Epithelial cell of esophagus (primary cell): Measurements from ENCODE around the gene TNNI3K.
"Not testable (repeated sequence)": the region's sequence is repeated elsewhere in the genome, so short reads cannot be mapped to it uniquely, and the experiment has no call there.

Source experiments
- DNase-seq: peaks from one replicate; pipeline ENCODE4 v3.0.0; 2010; ENCODE audit warnings: low read depth
- H3K4me3 ChIP-seq: 2 replicates; pipeline ENCODE4 v1.5.1; 2011; ENCODE audit warnings: mild to moderate bottlenecking, low read length, control low read depth
- TF ChIP-seq, protein P1 (sequence below): IDR thresholded peaks from 2 replicates; pipeline ENCODE4 v1.5.1; 2011; ENCODE audit warnings: low read depth, mild to moderate bottlenecking, low read length, control low read depth, inconsistent platforms; ENCODE audit not compliant: insufficient read depth; ENCODE audit errors: missing control alignments

TNNI3K gene

DNA sequence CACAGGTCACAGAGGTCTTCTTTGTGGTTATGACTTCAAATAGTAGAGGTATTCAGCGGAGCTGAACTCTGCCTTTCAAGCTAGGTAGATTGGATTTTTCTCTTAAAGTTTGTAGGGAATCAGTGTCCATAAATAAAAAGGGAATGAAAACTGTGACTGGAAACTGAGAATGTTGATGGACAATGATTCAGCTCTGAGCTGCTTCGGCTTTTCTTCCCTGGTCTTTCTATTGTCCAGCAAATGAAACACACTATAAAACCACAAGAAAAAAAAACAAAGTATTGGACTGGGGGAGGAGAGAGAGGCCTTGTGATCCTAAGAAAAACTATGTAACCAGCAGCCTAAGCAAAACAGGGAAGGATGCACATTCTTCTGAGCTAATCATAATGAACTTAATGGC lies 11.1 kb downstream of the TNNI3K start:
- H3K4me3 ChIP-seq, result no peak overlapping the region
- no peak for DNase-seq
- TF ChIP-seq, protein P1, sequence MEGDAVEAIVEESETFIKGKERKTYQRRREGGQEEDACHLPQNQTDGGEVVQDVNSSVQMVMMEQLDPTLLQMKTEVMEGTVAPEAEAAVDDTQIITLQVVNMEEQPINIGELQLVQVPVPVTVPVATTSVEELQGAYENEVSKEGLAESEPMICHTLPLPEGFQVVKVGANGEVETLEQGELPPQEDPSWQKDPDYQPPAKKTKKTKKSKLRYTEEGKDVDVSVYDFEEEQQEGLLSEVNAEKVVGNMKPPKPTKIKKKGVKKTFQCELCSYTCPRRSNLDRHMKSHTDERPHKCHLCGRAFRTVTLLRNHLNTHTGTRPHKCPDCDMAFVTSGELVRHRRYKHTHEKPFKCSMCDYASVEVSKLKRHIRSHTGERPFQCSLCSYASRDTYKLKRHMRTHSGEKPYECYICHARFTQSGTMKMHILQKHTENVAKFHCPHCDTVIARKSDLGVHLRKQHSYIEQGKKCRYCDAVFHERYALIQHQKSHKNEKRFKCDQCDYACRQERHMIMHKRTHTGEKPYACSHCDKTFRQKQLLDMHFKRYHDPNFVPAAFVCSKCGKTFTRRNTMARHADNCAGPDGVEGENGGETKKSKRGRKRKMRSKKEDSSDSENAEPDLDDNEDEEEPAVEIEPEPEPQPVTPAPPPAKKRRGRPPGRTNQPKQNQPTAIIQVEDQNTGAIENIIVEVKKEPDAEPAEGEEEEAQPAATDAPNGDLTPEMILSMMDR, result no peak

DNA sequence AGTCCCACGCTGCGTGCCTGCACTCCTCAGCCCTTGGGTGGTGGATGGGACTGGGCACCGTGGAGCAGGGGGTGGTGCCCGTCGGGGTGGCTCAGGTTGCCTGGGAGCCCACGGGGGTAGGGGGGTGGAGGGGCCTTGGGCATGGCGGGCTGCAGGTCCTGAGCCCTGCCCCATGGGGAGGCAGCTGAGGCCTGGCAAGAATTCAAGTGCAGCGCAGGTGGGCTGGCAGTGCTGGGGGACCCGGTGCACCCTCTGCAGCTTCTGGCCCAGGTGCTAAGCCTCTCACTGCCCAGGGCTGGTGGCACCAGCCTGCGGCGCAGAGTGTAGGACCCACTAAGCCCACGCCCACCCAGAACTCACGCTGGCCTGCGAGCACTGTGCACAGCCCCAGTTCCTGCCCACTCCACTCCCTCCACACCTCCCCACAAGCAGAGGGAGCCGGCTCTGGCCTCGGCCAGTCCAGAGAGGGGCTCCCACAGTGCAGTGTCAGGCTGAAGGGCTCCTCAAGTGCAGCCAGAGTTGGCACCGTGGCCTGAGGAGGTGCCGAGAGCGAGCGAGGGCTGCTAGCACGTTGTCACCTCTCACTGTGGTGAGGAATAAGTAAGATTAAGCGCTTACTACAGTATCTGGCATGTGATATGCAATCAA lies 12.8 kb downstream of the TNNI3K start:
- no peak for DNase-seq
- no peak overlapping the region for H3K4me3 ChIP-seq
- TF ChIP-seq, protein P1, result no peak

DNA sequence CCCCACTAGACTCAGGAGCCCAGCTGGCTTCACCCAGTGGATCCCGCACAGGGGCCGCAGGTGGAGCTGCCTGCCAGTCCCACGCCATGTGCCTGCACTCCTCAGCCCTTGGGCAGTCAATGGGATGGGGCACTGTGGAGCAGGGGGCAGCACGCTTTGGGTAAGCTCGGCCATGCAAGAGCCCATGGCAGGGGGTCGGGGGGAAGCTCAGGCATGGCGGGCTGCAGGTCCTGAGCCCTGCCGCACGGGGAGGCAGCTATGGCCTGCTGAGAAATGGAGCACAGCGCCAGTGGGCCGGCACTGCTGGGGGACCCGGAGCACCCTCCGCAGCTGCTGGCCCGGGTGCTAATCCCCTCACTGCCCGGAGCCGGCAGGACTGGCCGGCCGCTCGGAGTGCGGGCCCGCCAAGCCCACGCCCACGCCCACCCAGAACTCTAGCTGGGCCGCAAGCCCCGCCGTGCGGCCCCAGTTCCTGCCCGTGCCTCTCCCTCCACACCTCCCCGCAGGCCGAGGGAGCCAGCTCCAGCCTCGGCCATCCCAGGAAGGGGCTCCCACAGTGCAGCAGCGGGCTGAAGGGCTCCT lies 18.1 kb downstream of the TNNI3K start:
- H3K4me3 ChIP-seq, DNase-seq: not testable (repeated sequence)

DNA sequence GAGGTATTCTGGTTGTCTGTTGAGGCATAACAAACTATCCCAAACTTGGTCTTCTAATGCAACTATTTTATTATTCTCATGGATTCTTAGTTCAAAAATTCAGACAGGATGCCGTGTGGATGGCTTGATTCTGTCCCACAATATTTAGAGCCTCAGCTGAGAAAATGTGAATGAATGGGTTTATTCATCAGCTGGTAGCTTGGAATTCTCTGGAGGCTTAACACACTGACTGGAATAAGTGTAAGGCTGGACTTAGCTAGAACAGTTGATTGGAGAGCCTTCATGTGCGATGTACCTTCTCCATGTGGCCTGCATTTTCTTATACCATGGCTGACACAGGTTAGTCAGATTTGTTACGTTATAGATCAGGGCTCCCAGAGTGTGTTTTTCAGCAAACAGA lies 30.8 kb downstream of the TNNI3K start:
- DNase-seq, result no peak
- H3K4me3 ChIP-seq, result no peak overlapping the region
- TF ChIP-seq, protein P1, result no peak

DNA sequence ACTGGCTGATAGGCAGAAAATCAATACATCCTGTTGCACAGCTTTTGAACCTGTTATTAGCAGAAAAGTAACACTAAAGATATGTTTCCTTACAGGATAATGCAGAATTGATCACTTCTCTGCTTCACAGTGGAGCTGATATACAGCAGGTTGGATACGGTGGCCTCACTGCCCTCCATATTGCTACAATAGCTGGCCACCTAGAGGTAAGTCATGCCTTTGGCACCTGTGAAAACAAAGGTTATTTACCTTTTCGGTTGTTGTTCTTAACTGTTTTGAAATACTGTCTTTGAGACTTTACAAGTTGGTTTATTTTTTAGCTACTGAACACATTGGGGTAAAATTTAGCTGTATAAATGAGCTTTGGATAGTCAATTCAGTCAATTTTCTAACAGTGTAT lies 36.3 kb downstream of the TNNI3K start:
- no peak for DNase-seq
- TF ChIP-seq, protein P1, result no peak
- no peak overlapping the region for H3K4me3 ChIP-seq

DNA sequence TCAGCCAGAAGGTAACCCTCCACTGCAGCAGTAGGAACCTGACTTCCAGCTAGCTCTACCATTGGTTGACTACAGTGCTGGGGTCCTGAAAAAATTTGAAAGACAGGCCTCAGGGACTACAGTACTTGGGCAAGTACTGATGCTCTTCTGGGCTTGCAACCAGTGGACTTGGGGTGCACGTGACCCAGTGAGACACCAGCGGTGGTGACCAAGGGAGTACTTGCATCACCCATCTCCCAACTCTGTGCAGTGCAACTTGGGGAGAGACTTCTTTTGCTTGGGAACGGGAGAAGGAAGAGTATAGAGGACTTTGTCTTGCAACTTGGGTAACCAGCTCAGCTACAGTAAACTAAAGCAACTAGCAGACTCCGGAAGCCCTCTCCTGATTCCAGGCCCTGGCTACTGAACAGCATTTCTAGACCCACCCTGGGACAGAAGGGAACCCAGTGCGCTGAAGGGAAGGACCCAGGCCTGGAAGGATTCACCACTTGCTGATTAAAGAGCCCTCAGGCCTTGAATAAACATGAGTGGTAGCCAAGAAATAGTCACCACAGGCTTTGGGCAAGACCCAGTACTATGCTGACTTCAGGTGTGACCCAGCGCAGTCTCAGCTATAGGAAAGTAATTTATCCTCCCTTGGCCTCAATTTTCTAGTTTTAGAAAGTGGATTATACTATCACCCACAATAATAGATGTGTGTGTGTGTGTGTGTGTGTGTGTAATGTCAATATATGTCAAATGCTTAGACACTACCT lies 45.6 kb downstream of the TNNI3K start:
- H3K4me3 ChIP-seq, result no peak overlapping the region
- TF ChIP-seq, protein P1, result no peak
- DNase-seq, result peak; percentile 0

DNA sequence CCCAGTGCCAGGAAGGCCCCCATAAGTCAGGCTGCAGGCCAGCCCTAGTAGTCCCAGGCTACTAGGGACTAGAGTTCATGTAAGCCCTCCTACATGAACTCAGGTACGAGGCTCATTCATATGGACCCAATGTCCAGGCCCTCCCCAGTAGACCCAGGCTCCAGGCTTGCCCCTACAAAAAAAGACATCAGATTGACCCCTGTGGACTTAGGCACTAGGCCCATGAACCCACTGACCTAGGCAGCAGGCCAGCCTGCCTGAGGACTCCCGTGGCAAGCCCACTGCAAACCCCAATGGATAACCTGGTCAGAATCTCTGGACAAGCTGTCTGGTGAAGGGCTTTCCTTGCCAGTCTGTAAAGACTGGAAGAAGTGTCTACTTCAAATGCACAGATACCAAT lies 51.2 kb downstream of the TNNI3K start:
- DNase-seq, result no peak
- TF ChIP-seq, protein P1, result no peak
- H3K4me3 ChIP-seq, result no peak overlapping the region
